Erythroblast (primary cell): Measurements from ENCODE around the gene CSTPP1.

ENCODE experiments used
- GATA1 ChIP-seq: IDR thresholded peaks from 2 replicates; pipeline ENCODE4 v1.6.1; 2011; ENCODE audit warnings: low read depth, mild to moderate bottlenecking, control low read depth, low read length, moderate library complexity
- POLR2A ChIP-seq: IDR thresholded peaks from 2 replicates; pipeline ENCODE4 v1.6.1; 2011; ENCODE audit warnings: mild to moderate bottlenecking, low read length

DNA sequence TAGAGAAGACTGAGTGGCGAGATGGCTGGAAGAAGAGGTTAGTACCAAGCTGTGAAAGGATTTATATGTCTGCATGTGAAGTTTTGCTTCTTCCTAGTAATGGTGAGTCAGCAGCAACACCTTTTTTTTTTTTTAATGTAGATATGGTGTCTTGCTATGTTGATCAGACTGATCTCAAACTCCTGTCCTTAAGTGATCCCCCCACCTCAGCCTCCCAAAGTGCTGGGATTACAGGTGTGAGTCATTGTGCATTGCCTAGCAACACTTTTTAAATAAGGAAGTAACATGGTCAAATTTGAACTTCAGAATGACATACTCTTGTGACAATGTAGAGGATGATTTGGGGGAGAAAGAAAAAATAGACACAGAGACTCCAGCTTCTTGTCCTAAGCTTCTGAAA, 6.5 kb upstream of the CSTPP1 start:
- no peak for TF ChIP-seq POLR2A
- no peak for TF ChIP-seq GATA1
